Endometrial microvascular endothelial cells (primary cell): ENCODE results near the gene LARP1. TPM values are rescaled to one million over a fixed set of nuclear protein-coding genes. Genes with fewer than 3 reads are reported as not detected.

ENCODE experiments used
- in situ Hi-C: cut with HindIII; loops from 2 replicates; pipeline ENCODE4 v1.10.0; 2017; ENCODE audit warnings: low sequenced_read_pairs, low pct_unique_long_range_greater_than_20kb; ENCODE audit errors: inconsistent ontology term
- total RNA-seq: library from RNA; depleted of rRNA; stranded (reverse); fragments of >200 nt; gene quantifications from one replicate; pipeline ENCODE4 v1.2.3, GENCODE V29; 2015; ENCODE audit errors: inconsistent ontology term

LARP1 gene
- total RNA-seq, 1 donor from 2014 or later: 106 TPM

DNA sequence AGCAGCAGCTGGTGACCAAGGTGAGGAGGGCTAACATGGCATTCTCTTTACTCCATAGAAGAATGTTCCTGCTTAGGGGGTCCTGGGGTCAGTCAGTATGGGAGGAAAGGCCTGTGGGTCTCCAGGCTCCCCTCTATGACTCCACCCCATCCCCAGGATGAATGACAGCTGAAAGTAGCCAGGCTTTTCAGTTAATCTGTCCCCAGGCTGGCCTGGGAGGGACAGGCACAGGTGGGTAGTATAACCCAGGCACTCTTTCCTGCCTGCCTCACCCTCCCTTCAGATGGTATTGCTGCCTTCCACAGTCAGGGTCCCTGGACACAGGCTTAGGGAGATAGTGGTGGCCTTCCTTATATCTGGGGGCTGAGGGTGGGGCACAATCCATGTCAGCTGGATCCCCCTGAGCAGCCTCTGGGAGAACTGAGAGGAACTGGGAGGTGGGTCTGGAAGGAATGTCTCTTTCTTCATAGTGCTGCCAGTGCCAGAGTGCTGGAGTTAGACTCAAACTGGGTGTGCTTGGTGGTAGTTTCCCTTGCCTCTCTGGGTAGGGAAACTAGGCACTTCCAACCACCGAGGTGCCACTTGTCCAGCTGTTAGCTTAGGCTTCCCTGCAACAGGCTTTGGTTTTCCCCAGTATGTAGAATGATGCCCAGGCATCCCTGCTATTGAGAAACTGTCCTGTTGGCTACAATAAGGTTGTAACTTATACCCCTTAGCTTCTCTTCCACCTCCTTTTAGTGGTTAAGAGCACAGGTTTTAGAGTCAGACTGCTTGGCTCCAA is 27.8 kb downstream of the LARP1 start:
- in situ Hi-C loops: no loop called here

DNA sequence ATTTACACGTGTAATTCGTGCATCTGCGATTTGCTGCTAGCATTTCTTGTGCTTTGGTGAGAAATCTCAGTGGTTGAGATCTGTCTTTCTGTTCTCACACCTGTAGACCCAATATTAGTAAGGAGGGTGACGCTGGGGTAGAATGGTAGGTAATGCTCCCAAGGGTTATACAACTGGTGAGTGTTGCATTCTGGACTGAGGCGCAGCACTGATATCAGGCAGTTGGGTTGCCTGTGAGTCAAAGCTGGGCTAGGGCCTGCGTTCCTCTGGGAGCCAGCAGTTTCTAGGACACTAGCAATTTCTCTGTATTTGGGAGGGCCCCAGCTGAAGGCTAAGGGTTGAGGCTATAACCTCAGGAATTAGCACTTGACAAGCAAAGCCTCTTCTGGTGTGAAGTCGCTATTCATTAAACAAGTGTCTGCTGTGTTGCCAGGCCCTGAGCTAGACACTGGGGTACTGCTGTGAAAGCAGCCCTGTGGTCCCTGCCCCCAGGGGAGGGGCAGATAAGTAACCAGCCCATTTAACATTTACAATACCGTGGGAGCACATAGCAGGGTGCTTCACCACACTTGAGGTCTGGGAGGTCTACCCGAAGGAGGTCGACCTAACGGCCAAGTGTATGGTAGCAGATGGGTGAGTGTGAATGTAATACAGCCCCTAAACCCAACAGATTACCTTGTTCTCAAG is 28.7 kb downstream of the LARP1 start:
- in situ Hi-C loops: no loop called here

DNA sequence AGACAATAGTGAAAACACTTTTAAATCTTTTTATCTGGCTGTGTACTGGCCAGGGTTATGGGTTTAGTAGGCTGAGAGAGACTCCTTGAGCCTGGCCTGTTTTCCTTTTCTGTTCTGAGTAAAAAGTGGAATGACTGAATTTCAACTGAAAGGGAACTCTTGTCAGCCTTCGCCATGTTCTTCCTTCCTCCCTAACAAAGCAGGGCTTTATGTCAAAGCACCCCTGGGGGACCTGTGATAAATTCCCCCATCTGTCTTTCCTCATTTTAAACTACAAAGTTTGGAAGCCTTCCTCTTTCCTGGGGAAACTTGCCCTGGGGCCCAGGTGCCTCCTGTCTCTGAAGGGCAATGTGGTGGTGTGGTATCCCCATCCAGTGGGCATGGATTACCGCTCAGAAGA is 29.7 kb downstream of the LARP1 start:
- in situ Hi-C loops: no loop called here

DNA sequence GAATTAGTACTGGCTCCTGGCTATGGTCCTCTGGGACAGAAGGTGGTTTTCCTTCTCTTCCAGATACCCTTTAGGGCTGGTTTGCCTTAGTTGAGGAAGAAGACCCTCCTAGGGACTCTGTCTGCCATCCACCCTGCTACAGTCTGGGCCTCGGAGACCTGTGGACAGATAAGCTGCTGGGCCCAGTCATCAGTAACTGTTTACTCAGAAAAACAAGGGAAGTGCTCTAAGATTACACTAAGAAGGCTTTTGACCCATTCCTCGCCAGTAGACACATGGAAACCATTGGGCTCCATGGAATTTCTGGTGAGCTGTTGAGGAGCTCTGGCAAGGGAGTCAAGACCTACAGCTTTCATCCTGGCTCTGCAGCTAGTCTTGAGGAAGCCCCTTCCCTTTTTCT is 31.2 kb downstream of the LARP1 start:
- in situ Hi-C loops: no loop called here

DNA sequence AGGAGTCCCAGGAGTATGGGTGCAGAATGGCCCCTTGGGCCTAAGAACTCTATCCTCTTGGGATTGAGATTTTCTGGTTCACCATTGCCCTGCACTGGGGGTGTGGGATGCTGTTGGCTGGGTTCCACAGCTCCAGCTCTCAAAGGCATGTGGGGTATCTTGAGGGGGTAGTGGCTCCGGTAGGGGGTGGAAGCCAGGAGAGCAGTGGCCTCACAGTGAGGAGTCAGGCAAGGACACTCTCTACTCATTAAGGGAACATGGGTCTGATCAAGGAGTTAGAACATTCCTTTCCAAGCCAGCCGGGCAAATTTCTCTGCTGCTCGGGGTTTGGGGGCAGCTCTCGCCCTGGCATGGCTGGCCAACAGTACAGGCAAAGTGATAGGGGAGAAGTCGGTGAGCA is 33.0 kb downstream of the LARP1 start:
- in situ Hi-C loops: no loop called here

DNA sequence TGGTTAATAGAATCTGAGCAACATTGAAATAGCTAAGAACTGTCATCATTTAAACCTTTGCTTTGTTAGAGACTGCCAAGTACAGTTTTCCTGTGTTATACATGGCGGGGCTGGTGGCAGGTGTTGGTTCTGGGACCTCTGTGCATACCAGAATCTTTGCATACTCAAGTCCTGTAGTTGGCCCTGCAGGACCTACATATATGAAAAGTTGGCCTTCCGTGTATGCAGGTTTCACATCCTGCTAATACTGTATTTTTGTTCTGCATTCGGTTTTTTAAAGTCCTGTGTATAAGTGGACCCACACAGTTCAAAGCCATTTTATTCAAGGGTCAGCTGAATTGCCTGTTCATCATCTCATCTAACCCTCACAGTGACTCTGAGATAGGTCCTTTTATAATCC is 36.4 kb downstream of the LARP1 start:
- in situ Hi-C loops: no loop called here

DNA sequence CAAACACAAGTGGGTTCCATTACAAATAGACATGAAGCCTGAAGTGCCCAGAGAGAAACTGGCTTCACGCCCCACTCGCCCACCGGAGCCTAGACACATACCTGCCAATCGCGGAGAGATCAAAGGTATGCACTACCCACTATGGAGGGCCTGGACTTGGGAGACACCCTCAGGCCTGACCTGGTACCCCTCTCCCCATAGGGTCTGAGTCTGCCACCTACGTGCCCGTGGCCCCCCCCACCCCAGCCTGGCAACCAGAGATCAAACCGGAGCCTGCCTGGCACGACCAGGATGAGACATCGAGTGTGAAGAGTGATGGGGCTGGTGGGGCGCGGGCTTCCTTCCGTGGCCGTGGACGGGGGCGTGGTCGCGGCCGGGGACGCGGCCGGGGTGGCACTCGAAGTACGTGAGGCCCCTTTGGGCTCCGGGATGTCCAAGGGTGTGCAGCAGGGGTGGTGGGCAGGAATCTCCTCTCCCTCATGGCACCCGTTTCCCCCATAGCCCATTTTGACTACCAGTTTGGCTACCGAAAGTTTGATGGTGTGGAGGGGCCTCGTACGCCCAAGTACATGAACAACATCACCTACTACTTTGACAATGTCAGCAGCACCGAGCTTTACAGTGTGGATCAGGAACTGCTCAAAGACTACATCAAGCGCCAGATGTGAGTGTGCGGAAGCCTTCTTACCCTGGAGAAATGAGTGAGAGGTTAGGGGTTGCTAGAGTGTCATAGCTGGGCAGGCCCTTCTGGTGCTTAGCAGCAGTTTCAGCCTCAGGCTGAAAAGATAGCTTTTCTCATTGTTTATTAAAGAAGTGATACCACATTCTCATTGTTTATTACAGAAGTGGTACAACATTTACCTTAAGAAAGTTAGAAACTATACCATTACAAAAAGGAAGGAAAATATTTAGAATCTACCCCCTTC is 38.7 kb downstream of the LARP1 start:
- in situ Hi-C loops: no loop called here

DNA sequence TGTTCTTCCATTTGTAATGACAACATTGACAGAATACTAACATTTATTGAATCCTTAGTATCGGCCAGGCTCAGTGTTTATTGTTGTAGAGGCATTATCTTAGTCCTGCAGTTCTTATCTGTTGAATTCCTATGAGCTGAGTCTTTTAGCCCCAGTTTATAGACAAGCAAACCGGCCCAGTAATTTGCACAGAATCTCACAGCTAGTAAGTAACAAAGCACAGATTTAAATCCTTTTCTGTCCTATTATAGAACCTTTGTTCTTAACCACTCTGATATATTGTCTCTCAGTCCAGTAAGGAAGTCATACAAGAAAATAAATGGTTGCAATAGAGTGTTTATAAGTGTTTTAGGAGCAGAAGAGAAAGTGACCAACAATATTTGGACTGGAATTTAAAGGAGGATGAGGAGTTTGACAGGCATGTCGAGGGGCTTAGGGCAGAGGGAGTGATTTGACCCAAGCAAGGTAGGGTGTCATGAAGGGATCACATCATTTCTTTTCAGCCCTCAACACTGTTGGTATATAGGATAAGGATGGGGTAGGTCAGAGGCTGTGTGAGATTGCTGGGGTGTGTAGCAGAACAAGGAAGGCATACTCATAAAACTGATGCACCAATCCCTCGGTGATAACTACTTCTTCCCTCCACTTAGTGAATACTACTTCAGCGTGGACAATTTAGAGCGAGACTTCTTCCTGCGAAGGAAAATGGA is 39.5 kb downstream of the LARP1 start:
- in situ Hi-C loops: no loop called here

DNA sequence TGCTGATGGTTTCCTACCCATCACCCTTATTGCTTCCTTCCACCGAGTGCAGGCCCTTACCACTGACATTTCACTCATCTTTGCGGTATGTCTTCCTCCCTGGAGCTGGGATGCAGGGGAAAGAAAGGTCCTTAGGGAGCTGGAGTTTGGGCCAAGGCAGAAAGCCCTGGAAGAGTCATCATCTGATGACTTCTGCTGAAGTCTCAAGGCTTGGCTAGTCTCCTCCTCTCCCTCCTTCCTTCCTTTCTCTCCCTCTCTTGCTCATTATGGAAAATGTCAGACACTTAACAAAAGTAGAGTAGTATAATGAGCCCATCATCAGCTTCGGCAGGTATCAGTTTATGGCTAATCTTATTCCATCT is 40.0 kb downstream of the LARP1 start:
- in situ Hi-C loops: no loop called here

DNA sequence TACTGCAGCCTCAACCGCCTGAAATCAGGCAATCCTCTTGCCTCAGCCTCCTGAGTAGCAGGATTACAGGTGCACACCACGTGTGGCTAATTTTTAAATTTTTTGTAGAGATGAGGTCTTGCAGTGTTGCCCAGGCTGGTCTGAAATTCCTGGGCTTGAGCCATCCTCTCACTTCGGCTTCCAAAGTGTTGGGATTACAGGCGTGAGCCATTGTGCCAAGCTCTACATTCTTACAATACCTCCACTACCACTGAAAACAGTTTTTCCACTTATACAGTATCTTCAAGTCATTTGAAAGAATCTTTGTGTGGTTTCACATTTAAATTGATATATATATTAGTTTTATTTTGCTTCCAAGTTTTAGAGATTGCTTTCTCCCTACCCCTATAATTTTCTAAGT is 42.6 kb downstream of the LARP1 start:
- in situ Hi-C loops: no loop called here

DNA sequence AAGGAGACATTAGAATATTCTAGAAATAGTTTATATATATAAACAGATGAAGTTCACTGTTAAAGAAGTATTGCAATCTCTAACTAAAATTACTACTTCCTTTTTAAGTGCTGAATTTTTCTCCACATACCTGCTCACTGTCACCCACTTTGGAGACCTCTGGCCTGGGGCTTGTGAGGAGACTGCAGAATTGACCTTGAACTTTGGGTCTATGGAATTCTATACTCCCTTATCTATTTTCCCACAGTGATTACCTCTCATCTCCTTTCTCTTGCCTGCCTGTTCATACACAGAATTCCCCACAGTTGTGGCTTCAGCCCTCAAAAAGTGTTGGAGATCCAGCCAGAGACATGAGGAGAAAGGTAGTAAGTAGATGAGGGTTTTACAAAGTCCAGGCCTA is 45.4 kb downstream of the LARP1 start:
- in situ Hi-C loops: no loop called here

DNA sequence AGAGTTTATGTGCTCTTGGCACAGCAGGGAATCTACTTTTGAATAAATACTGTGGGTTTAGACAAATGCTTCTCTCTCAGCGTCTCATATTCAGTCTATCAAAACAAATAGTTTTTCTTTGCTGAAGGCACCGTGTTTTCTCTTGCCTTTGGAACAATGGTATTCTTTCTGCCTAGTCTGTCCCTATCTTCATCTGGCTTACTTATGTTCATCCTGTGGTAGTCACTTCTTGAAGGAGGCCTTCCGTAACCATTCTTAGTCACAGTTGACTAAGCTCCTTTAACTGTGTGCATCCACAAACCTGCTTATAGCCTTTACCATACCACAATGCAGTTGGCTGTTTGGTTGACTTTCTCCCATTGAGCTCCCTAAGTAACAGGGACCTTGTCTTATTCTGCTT is 45.9 kb downstream of the LARP1 start:
- in situ Hi-C loops: no loop called here

DNA sequence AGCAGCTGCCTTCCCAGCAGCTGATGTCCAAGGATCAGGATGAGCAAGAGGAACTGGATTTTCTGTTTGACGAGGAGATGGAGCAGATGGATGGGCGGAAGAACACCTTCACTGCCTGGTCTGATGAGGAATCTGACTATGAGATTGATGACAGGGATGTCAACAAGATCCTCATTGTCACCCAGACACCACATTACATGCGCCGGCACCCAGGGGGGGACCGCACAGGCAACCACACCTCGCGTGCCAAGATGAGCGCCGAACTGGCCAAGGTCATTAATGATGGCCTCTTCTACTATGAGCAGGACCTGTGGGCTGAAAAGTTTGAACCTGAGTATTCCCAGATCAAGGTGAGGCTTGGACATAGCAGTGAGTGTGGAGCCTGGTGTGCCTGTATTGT is 46.9 kb downstream of the LARP1 start:
- in situ Hi-C loops: no loop called here

DNA sequence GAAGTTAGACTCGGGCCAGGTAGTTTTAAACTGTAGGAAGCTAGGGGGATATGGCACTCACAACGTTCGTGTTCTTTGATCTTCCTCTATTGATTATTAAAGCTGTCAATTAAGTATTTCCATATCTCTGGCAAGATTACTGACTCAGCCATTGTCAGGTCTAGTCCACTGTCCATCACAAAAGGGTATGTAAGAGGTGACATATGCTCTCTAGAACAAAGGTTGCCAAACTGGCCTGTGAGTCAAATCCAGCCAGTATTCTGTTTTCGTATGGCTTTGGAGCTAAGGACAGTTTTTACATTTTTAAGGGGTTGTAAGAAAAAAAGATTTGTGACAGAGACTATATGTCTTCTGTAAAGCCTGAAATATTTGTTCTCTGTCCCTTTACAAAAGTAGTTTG is 51.0 kb downstream of the LARP1 start:
- in situ Hi-C loops: no loop called here

DNA sequence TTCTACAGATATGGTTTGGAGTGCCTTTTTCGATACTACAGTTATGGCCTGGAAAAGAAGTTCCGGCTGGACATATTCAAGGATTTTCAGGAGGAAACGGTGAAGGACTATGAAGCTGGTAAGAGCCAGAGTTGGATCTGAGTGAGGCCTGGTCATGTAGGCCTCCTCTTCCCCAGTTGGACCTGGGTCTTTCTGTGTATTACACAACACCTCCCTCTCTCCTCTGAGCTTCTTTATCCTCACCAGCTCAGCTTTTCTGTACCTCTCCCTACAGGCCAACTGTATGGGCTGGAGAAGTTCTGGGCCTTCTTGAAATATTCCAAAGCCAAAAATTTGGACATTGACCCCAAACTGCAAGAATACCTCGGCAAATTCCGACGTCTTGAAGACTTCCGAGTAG is 56.1 kb downstream of the LARP1 start:
- in situ Hi-C loops: no loop called here

DNA sequence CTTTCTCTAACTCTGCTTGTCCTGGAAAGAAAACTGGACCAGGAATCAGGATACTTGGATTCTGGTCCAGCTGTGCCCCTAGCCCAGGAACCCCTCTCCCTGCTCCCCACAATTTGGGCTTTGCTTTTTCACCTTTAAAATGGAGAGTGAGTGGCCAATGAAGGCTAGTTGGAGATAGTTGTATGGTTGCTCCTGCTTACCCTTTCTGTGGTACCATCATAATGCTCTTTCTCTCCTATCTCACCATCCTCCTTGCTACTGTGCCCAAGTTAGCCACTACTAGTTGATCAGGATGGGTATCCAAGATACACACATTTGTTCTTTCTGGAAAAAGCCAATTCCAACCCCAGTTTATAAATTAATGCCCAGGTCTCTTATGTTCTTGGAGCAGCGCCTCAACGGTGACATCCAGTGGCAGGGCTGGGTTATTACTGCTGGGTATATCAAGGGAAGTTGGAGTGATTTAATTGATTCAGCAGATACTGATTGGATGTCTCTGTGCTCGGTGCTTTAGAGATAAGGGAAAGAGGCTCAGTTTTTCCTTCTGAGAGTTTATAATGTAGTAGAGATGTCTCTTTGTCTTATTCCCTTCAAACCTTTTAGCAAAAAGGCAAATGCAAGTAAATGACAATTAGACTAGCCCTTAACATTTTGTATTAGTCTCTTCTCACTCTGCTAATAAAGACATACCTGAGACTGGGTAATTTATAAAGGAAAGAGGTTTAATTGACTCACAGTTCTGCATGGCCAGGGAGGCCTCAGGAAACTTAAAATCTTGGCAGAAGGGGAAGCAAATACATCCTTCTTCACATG is 56.7 kb downstream of the LARP1 start:
- in situ Hi-C loops: no loop called here

DNA sequence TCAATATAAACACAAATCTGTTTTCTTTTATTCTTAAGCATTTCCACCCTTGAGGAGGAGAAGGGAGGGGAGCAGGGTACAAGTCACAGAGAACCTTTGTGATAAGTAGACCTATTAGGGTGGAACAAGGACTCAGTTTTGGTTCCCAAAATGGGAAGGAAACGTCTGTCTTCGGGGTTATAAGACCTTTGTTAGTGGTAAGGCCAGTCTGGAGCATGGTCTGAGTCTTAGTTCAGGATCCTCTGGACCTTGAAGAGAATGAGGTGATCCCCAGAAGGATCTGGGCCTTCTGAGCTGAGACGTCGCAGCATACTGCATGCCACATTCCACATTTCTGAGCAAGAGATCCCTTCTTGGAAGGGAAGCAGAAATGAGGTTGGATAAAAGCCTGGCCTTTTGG is 58.0 kb downstream of the LARP1 start:
- in situ Hi-C loops: no loop called here

DNA sequence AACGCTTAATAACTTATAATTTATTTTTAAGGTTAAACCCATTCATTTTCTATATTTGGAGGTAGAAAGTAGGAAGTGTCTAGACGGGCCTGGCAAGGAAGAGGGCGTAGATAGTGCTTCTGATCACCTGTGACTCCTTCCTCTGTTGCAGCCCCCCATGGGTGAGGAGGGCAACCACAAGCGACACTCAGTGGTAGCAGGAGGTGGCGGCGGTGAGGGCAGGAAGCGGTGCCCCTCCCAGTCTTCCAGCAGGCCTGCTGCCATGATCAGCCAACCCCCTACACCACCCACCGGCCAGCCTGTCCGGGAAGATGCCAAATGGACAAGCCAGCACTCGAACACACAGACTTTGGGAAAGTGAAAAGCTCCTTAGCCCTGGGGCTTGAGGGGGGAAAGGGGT is 58.6 kb downstream of the LARP1 start:
- in situ Hi-C loops: no loop called here
